Ramos (cell line): ENCODE measurements around the gene ANKRD65.
"Not testable (repeated sequence)": the region's sequence is repeated elsewhere in the genome, so short reads cannot be mapped to it uniquely, and the experiment has no call there.

Experiments
- in situ Hi-C: fragments of 300-500 bp; cut with MboI; formaldehyde crosslinking; loops from one replicate; pipeline ENCODE4 v1.14.3; 2022; ENCODE audit warnings: low sequenced_read_pairs; ENCODE audit not compliant: unreplicated experiment

ANKRD65 gene

DNA sequence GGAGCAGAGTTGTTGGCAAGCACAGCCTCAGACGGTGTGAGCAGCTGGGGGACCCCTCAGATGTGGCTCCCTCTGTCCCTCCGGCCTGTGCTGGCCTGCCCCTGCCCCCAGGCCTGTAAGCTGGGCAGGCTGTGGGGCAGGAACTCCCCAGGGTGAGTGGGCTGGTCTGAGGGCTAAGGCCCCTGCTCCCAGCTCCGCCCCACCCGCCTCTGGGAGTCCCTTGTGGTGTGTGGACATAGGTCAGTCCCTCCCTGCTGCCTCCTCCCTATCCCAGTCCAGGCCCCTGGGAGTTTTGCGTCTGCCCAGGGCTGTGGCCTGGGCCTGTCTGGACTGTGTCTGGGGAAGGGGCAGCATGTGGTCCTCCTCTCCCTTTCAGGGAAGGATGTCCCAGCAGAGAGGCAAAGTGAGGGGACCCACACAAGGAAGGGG is 10.8 kb upstream of the ANKRD65 start:
- in situ Hi-C loops, result no loop called here

DNA sequence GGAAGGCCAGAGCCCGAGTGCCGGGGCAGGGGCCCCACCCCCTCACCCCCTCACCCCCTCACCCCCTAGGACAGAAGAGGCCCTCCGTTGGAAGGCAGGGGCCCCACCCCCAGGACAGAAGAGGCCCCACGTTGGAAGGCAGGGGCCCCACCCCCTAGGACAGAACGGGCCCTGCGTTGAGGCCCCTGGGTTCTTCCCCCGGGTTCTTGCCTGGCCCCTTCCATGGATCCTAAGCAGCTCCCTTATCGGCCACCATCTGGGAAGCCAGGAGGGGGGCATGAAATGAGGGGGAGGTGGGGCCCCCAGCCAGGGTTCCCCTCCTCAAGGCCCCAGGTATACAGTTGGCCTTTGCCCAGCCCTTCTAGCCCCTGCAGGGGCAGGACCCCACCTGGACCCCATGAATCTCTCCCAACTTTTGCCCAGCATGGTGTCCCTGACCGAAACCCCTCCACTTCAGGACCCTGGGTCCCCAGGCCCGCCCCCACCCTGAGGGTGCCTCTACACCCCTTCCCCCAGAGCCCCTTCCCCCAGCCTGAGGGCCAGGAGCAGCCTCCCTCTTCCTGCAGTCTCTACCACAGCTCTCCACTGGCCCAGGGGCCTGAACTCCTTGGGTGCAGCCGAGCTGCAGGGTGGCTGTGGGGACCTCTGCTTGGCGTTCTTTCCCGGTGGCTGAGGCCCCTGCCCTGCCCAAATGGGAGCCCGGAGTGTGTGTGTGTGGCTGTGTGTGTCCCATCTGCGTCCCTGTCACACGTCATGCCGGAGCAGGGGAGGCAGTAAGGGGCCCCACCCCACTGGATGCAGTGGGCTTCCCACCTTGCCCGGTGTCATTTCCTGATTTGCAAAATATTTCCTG is 10.1 kb upstream of the ANKRD65 start:
- in situ Hi-C loops, result no loop called here

DNA sequence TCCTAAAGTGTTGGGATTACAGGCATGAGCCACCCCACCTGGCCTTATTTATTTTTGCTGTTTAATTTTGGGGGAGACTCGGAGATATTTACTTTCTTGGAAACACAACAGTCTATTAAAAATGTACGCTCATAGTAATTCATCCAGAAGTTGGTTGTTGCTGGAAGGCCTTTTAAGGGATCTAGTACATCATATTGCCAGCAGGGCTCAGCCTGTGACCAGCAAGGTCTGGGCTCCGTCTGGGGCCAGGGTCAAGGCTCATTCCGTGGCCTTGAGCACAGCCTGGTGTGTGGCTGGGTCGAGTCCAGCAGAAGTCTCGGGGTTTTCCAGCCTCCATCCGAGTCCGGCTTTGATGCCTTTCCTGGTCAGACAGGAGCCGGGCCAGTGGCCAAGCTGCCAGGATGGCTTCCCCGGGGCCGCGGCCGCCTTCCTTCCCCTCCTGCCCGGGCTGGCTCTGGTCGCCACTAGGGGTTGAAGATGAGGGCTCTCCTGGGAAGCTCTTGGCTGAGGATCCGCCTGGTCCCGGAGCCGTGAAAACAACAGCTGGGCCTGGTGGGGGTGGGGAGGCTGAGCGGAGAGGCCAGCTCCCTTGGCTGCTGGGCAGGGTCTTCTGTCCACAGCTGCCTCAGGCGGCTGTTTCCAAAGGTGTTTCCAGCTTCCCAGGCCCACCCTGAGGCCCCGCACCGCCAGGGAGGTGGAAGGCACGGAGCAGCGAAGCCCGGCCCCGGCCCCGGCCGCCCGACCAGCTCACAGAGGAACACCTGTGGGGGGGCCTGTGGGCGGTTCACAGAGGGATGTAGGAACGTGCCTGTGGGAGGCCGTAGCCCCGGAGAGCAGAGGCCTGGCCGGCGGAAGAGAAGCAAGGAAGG is 9.3 kb upstream of the ANKRD65 start:
- in situ Hi-C loops, result no loop called here

DNA sequence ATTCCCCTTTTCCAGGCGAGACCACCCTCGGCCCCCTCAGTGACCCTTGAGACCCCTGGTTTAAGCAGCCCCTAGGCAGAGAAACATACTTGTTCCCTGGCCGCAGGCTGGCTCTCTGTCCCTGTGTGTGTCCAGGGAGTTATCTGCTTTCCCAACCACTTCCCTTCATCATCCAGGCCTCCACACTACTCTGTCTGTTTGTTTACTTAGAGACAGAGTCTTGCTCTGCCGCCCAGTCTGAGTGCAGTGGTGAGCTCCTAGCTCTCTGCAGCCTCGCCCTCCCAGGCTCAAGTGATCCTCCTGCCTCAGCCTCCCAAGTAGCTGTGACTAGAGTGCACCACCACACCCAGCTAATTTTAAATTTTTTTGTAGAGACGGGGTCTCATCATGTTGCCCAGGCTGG is 8.6 kb upstream of the ANKRD65 start:
- in situ Hi-C loops, result no loop called here

DNA sequence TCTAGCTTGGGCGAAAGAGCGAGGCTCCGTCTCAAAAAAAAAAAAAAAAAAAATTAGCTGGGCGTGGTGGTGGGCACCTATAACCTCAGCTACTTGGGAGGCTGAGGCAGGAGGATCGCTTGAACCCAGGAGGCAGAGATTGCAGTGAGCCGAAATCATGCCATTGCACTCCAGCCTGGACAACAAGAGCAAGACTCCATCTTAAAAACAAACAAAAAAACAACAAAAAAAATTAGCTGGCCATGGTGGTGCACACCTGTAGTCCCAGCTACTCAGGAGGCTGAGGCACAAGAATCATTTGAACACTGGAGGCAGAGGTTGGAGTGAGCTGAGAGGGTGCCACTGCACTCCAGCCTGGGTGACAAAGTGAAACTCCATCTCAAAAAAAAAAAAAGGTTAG is 7.9 kb upstream of the ANKRD65 start:
- in situ Hi-C loops, result not testable (repeated sequence)

DNA sequence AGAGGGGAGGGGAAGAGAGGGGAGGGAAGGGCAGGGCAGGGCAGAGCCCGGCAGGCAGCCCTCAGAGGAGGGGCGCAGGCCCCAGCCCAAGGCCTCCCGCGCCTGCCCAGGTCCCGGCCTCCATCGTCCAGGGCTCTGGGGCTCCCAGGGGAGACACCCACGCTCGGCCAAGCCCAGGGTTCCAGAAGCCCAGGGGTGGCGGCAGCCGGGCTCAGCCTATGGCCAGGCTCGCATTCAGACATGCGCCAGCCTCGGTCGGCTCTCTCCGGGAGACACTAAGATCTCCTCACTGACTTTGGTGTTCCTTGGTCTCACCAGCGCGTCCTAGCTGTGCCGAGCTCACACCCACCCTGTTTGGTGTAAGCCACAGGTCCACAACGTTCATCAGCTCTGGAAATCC is 7.1 kb upstream of the ANKRD65 start:
- in situ Hi-C loops, result no loop called here

DNA sequence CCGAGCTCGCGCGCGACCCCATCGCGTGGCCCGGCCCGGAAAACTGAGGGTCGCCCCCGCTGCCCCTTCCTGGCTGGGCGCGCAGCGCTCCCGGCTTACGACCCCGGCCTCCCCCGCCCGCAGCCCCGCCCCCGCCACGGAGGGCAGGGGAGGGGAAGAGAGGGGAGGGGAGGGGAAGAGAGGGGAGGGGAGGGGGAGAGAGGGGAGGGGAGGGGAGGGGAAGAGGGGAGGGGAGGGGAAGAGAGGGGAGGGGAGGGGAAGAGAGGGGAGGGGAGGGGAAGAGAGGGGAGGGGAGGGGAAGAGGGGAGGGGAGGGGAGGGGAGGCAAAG is 6.7 kb upstream of the ANKRD65 start:
- in situ Hi-C loops, result no loop called here

DNA sequence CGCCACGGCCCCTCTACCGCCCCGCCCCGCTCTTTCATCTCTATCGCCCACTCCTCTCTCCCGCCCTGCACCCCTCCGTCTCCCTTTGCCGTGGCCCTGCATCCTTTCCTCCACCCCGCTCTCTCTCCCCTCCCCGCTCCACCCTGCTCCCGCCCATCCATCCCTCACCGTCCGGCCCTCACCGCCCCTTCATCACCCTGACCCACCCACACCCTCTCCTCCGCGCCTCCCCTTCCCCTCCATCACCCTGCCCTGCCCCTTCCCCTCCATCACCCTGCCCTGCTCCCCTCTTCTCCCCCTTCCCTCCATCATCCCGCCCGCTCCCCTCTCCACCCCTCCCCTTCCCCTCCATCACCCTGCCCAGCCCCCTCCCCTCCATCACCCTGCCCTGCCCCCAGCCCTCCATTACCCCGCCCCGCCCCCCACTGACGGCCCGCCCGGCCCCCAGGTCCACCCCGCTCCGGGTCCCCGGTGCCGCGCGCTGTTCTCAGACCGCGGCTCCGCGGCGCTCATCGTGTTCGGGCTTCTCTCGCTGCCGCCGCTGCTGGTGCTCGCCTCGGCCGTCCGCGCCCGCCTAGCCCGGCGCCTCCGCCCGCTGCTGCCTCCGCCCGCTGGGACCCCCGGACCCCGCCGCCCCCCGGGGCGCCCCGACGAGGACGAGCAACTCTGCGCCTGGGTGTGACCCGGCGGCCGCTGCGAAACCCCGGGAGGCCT is 6.2 kb upstream of the ANKRD65 start:
- in situ Hi-C loops, result no loop called here

- in situ Hi-C loops, result no loop called here
Observed at GRCh38 chr1:1426496-1427105, 5.5 kb upstream of the ANKRD65 start.

- in situ Hi-C loops, result no loop called here
Observed at GRCh38 chr1:1425753-1426495, 4.8 kb upstream of the ANKRD65 start.

DNA sequence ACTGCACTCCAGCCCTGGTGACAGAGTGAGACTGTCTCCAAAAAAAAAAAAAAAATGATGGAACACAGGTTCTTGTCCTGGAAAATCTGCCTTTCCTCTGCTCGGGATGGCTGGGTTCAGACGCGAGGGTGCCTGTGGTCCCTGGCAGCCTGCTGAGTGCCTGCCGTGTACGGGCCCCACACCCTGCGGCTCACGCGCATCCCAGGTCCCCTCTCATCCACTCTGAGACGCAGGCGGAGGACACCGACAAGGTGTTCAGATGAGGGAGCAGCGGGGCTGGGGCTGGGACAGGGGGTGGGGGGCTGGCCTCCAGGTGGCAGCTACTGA is 4.3 kb upstream of the ANKRD65 start:
- in situ Hi-C loops, result no loop called here

- in situ Hi-C loops, result no loop called here
Observed at GRCh38 chr1:1424707-1425106, 3.6 kb upstream of the ANKRD65 start.

DNA sequence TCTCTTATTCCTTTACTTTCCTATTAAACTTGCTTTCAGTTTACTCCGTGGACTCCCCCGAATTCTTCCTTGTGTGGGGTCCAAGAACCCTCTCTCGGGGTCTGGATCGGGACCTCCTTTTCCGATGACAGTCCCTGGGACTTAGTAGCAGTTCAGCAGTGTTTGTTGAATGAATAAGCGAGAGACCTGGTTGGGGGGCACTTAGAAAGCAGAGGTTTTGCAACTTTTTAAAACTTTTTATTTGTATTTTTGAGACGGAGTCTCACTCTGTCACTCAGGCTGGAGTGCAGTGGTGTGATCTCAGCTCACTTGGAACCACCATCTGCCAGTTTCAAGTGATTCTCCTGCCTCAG is 2.1 kb upstream of the ANKRD65 start:
- in situ Hi-C loops, result no loop called here

DNA sequence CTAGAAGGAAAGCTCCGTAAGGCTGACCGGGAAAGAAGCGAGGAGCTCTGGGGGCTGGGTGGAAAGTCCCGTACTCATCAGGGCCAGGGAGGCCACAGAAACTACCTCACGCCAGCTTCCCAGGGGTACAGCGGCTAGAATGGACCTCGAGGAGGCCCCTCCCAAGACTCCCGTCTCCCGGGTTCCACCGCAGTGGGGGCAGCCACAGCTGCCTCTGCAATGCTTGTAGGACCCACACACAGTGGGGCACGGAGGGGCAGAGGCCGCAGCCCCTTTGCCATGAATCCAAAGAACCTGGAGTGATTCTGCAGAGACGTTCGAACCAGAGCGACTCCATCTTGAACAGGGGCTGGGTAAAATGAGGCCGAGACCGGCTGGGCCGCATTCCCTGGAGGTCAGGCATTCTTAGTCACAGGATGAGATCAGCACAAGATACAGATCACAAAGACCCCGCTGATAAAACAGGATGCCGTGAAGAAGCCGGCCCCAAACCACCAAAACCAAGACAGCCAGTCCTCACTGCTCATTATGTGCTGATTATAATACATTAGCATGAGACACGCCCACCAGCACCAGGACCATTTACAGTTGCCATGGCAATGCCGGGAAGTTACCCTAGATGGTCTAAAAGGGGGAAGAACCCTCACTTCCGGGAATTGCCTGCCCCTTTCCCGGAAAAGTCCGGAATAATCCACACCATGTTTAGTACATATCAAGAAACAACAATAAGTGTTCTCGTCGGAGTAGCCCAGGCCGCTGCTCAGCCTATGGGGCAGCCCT is 1.6 kb upstream of the ANKRD65 start:
- in situ Hi-C loops, result no loop called here

DNA sequence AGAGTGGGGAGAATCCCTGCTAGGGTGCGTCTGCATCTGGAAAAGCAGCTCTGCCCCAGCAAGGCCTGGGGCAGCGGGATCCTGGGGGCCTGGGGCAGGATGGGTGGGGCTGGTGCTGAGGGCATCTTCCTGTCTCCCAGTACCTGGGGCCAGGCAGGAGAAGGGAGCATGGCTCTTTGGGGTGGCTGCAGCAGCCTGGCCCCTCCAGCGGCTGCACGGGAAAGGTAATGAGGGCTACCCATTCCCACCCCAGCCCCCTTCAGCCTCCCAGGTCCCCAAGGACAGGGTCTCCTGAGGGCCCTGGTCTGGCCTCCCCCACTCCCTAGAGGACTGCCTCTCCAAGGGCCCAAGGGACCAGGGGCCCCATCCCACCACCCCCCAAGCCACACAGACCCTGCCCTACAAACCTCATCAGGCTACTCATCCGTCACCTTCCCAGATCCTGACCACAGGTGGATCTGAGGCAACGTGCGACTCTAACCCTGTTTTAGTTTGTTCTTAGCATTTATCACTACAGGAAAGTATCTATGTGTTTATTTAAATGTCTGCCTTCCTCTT is 910 bp upstream of the ANKRD65 start:
- in situ Hi-C loops, result no loop called here

DNA sequence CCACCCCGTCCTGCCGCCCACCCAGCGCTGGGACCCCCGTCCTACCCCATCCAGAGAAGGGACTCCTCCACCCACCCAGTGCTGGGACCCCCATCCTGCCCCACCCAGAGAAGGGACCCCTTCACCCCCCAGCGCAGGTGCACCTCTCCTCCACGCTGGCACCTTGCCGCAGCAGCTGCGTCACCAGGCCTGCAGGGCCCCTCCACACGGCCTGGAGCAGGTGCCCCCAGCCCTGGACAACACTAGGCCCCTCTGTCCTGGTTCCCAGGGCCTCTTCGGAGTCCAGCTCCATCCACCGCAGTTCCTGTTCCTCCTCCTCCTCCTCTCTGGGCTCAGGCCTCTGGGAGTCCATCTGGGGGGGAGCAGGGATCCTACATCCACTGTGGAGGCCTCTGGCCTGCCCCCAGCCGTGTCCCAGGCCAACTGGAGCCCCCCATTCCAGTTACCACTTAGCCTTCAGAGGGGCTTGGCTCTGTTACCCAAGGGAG is 378 bp downstream of the ANKRD65 start:
- in situ Hi-C loops, result no loop called here

GRCh38 chr1:1419813-1420653 is 1.0 kb downstream of the ANKRD65 start:
- in situ Hi-C loops, result no loop called here

DNA sequence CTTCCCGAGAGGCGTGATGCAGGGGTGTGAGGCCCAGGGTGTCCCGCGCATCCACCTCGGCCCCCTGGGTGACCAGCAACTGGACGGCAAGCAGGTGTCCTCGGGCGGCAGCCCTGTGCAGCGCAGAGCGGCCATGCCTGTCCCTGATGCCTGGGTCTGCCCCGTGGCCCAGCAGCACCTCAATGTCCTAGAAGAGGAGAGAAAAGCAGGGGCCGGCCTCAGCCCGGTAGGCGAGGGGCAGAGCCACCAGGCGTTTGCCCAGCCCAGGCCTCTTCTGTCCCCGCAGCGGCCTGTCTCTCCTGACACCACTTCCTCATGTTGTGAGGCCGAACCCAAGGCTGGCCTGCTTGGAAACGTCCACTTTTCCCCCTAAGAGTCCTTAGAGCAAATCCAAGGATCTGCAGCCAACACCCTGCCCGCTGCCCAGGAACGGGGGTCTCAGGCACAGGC is 1.7 kb downstream of the ANKRD65 start:
- in situ Hi-C loops, result no loop called here
